PC-9 (cell line): Measurements from ENCODE around the gene ITPRIP. TPM values are rescaled to one million over a fixed set of nuclear protein-coding genes. Genes with fewer than 3 reads are reported as not detected.

ENCODE experiments used
- BruUV-seq: library from RNA; stranded (reverse); fragments of 400-500 nt; replicated peaks from 2 replicates; lab custom pipeline; 2021; lab: Mats Ljungman, UMichigan
- CTCF ChIA-PET: fragments of 300-600 bp; sonication (Branson Sonifier 250); formaldehyde crosslinking; loops from one replicate; lab custom pipeline; 2022; ENCODE audit warnings: antibody characterized with exemption; lab: Charles Lee
- POLR2A ChIA-PET: fragments of 300-600 bp; sonication (Branson Sonifier 250); formaldehyde crosslinking; loops from one replicate; lab custom pipeline; 2022; ENCODE audit warnings: antibody characterized with exemption; ENCODE audit not compliant: unreplicated experiment; lab: Charles Lee
- DNase-seq, 2 experiments: peaks; one replicate each; pipeline versions ENCODE4 v3.0.0 to v3.0.0-alpha.2; 2015 to 2022; ENCODE audit warnings: mixed read lengths in 1 of 2
- H2AFZ ChIP-seq: fragments of 200-600 bp; sonication (generic); 2 replicates; pipeline ENCODE4 v1.8.1; 2017; ENCODE audit warnings: antibody characterized with exemption
- H3F3A ChIP-seq: fragments of 200-600 bp; sonication (generic); 2 replicates; pipeline ENCODE4 v1.8.1; 2017; ENCODE audit warnings: antibody characterized with exemption, mild to moderate bottlenecking, low read depth; ENCODE audit not compliant: insufficient read depth
- H3K27ac ChIP-seq: fragments of 200-600 bp; sonication (generic); 2 replicates; pipeline ENCODE4 v1.6.1; 2016; ENCODE audit warnings: mixed run types
- H3K27me3 ChIP-seq: fragments of 200-600 bp; sonication (generic); 2 replicates; pipeline ENCODE4 v1.6.1; 2016; ENCODE audit warnings: low read depth, mixed run types; ENCODE audit not compliant: insufficient read depth
- H3K36me3 ChIP-seq: fragments of 200-600 bp; sonication (generic); 2 replicates; pipeline ENCODE4 v1.6.1; 2016; ENCODE audit warnings: low read depth, mixed run types
- H3K4me1 ChIP-seq: fragments of 200-600 bp; sonication (generic); replicated peaks from 2 replicates; pipeline ENCODE4 v1.6.1; 2016; ENCODE audit warnings: mixed run types; ENCODE audit not compliant: insufficient read depth
- H3K4me2 ChIP-seq: fragments of 200-600 bp; sonication (generic); 2 replicates; pipeline ENCODE4 v1.6.1; 2017; ENCODE audit warnings: mixed run types
- H3K4me3 ChIP-seq: fragments of 200-600 bp; sonication (generic); 2 replicates; pipeline ENCODE4 v1.6.1; 2016; ENCODE audit warnings: mixed run types
- H3K79me2 ChIP-seq: fragments of 200-600 bp; sonication (generic); 2 replicates; pipeline ENCODE4 v1.6.1; 2017; ENCODE audit warnings: low read depth, mixed run types
- H3K9me2 ChIP-seq: fragments of 200-600 bp; sonication (generic); 2 replicates; pipeline ENCODE4 v1.8.1; 2017; ENCODE audit warnings: mild to moderate bottlenecking; ENCODE audit not compliant: insufficient read depth
- H3K9me3 ChIP-seq: fragments of 200-600 bp; sonication (generic); 2 replicates; pipeline ENCODE4 v1.8.1; 2016; ENCODE audit warnings: low read depth; ENCODE audit not compliant: insufficient read depth
- H4K20me1 ChIP-seq: fragments of 200-600 bp; sonication (generic); 2 replicates; pipeline ENCODE4 v1.8.1; 2017; ENCODE audit not compliant: insufficient read depth
- EZH2 ChIP-seq: fragments of 200-600 bp; sonication (generic); IDR thresholded peaks from 2 replicates; pipeline ENCODE4 v1.8.0; 2017; ENCODE audit warnings: antibody characterized with exemption, low read depth
- intact Hi-C: fragments of 100-400 bp; cut with micrococcal nuclease; formaldehyde crosslinking; loops from one replicate; pipeline ENCODE4 v1.10.0; 2022; ENCODE audit not compliant: unreplicated experiment
- total RNA-seq: library from RNA; stranded (reverse); gene quantifications from 2 replicates; pipeline ENCODE4 v1.2.3, GENCODE V29; 2021
- TF ChIP-seq, protein P1 (sequence below): fragments of 200-600 bp; sonication (generic); conservative IDR thresholded peaks from 2 replicates; pipeline ENCODE4 v1.6.1; 2017; ENCODE audit warnings: mixed run types, antibody characterized with exemption, mild to moderate bottlenecking, moderate library complexity

Gene ITPRIP
- total RNA-seq, 1 experiment from 2014 or later, result 6.7 TPM

DNA sequence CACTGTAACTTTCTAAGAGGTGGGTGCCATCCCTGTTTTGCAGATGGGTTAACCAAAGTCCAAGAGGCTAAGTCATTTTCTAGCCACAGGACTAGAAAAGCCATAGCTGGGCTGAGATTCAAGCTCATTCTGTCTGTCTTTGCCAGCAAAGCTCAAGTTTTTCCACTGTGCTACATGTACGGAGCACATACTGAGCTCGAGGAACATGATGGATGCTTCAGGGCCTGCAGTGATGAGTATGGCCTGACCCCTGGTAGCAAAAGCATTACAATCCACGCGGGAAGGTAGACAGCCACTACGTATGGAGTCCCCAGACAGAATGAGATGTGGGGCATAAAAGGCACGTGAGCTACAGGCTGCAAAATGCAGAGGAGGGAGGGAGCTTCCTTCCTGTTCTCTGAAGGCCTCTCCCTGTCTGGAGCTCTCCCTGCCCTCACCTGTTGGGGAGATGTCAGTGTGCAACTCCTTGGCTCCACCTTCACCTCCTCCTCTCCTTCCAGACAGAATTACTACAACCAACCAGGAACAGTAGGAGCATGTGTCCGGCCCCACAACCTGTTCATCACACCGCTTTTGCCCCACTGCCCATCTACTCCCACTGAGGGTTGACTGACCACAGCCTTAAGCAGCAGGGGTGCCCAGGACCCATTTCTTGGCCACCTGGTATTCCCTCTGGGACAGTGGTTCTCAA lies 16.4 kb downstream of the ITPRIP start:
- CTCF ChIA-PET, result no interaction called here
- no peak overlapping the region for H3K27ac ChIP-seq
- POLR2A ChIA-PET, result no interaction called here
- intact Hi-C loops, result no loop called here
- H3K9me3 ChIP-seq, result no peaks in the 10 kb centered on the region
- H3K9me2 ChIP-seq, result no peaks in the 10 kb centered on the region
- H3K4me3 ChIP-seq, result no peak overlapping the region
- peaks cover 6% of the 10 kb centered on the region; the same call in 1 of the 2 replicates for H3K4me1 ChIP-seq
- no peak overlapping the region for H2AFZ ChIP-seq
- no TSS peak for BruUV-seq
- TF ChIP-seq, protein P1, sequence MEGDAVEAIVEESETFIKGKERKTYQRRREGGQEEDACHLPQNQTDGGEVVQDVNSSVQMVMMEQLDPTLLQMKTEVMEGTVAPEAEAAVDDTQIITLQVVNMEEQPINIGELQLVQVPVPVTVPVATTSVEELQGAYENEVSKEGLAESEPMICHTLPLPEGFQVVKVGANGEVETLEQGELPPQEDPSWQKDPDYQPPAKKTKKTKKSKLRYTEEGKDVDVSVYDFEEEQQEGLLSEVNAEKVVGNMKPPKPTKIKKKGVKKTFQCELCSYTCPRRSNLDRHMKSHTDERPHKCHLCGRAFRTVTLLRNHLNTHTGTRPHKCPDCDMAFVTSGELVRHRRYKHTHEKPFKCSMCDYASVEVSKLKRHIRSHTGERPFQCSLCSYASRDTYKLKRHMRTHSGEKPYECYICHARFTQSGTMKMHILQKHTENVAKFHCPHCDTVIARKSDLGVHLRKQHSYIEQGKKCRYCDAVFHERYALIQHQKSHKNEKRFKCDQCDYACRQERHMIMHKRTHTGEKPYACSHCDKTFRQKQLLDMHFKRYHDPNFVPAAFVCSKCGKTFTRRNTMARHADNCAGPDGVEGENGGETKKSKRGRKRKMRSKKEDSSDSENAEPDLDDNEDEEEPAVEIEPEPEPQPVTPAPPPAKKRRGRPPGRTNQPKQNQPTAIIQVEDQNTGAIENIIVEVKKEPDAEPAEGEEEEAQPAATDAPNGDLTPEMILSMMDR, result no peak
- TF ChIP-seq EZH2, result no peak
- H3K4me2 ChIP-seq, result no peak overlapping the region
- no peak for DNase-seq
- no peaks in the 10 kb centered on the region for H3K36me3 ChIP-seq
- H4K20me1 ChIP-seq, result no peaks in the 10 kb centered on the region
- H3K79me2 ChIP-seq, result peaks cover 80% of the 10 kb centered on the region
- no peaks in the 10 kb centered on the region for H3F3A ChIP-seq
- no peaks in the 10 kb centered on the region for H3K27me3 ChIP-seq

DNA sequence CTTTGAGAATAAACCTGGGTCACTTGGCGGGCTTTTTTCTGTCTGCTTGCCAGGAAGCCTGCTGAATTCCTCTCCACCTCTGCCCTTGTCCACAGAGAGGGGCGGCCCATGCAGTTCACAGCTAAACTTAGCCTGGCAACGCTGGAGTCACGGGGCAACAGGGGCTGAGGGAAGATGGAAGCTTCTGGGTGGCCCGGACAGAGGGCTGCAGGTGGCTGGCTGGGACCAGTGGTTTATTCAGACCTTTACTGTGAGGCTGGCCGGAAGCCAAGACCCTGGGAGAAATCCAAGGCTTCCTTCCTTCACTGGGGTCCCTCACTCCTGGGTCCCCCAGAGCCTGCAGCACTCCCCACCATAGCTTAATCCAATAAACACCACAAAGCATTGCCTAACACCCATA lies 17.0 kb downstream of the ITPRIP start:
- no TSS peak for BruUV-seq
- ChIA-PET CTCF (interaction anchor here (0.6 kb wide), 1 partner anchor 139 kb away, joined by 3 read pairs; no protein-coding TSS in a partner anchor), POLR2A (no interaction called here)
- H3K27ac ChIP-seq, result no peak overlapping the region
- H3K9me2 ChIP-seq, result no peaks in the 10 kb centered on the region
- no peak overlapping the region for H2AFZ ChIP-seq
- H3K4me3 ChIP-seq, result no peak overlapping the region
- intact Hi-C loops, result no loop called here
- H3K27me3 ChIP-seq, result no peaks in the 10 kb centered on the region
- no peaks in the 10 kb centered on the region for H4K20me1 ChIP-seq
- H3F3A ChIP-seq, result no peaks in the 10 kb centered on the region
- no peaks in the 10 kb centered on the region for H3K9me3 ChIP-seq
- peaks cover 77% of the 10 kb centered on the region for H3K79me2 ChIP-seq
- H3K36me3 ChIP-seq, result no peaks in the 10 kb centered on the region
- no peak for DNase-seq
- H3K4me2 ChIP-seq, result no peak overlapping the region
- peaks cover 6% of the 10 kb centered on the region; the same call in 1 of the 2 replicates for H3K4me1 ChIP-seq
- no peak for TF ChIP-seq EZH2
- TF ChIP-seq, protein P1, result no peak

DNA sequence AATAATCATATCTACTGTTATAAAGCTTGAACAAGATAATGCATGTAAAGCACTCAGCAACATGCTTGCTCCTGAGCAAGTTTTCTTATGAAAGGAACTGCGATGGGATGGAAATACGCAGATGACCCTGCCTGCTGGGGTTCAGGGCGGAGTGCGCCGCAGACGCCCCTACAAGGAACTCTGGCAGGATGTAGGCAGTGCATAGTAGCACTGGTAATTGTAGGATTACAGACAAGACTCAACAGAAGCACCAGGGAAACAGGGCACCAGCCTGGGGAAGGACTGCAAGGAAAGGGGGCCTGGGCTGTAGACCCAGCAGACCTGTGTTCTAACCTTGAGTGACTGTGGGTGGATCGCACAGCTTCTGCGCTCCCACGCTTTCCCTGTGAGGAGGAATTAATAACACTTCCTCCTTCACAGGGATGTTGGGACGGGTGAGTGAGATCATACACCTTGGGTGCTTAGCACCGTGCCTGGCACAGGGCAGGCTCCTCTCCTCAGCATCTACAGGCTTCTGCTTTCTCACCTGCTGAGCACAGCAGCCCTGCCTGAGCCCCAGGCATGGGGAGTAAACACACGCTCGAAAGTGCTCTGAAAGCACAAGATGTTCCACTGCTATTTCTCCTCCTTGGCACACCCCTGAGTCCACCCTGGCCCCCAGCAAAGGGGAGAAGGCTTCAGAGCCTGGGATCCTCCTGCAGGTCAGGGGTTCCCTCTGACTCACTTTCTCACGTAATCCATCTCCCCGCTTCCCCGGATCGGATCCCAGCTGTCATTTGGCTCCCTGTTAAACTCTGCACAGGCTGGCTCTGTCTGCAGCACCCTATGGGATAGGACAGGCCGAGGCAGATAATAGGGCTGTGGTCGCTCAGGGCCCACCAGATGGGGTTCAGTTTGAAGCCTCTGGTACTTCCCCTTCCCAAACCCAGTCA lies 19.2 kb downstream of the ITPRIP start:
- Histone ChIP-seq H4K20me1 (no peaks in the 10 kb centered on the region), H3K9me3 (no peaks in the 10 kb centered on the region), H3K4me1 (peaks cover 6% of the 10 kb centered on the region; the same call in 1 of the 2 replicates), H3K4me3 (no peak overlapping the region), H3K79me2 (peaks cover 55% of the 10 kb centered on the region), H3F3A (no peaks in the 10 kb centered on the region), H3K36me3 (0 out of 2 replicates have a peak, but pooled peaks cover 1% of the 10 kb centered on the region), H3K9me2 (no peaks in the 10 kb centered on the region), H3K4me2 (no peak overlapping the region), H2AFZ (no peak overlapping the region), H3K27me3 (no peaks in the 10 kb centered on the region), H3K27ac (no peak overlapping the region)
- ChIA-PET CTCF (no interaction called here), POLR2A (no interaction called here)
- DNase-seq, result no peak
- no TSS peak for BruUV-seq
- intact Hi-C loops, result no loop called here
- TF ChIP-seq, protein P1, result no peak
- no peak for TF ChIP-seq EZH2
